ENCODE data around the gene OGFR. TPM values are rescaled to one million over a fixed set of nuclear protein-coding genes. Genes with fewer than 3 reads are reported as not detected.

Gene OGFR
- total RNA-seq, 1 experiment from 2014 or later: 84.7 TPM

DNA sequence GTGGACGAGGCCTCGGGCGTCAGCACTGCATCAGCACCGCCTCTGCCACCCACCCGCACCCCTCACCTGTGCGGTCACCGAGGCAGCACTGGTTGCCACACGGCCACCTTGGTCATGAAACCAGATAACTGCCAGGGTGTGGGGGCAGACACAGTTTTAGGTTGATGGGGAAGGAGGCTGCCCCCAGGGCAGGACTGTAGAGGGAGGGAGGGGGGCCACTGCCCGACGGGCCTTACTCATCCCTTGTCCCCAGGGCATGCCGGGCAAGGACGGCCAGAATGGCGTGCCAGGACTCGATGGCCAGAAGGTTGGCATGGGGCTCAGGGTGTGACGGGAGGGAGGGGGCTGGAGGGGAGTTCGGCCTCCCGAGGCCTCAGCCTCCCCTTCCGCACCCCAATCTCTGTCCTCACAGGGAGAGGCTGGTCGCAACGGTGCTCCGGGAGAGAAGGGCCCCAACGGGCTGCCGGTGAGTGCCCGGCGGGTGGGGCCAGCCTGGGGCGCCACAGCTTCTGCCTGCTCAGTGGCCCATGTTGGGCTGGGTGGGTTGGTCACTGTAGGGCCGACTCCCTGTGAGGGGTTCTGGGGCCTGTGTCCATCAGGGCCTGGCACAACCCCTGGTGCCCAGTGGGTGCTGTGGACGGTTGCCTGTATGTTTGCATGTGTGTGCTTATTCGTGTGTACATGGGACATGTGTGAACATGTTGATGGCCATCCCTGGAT is 24.0 kb downstream of the OGFR start:
- no peak for DNase-seq
- BruUV-seq (replicated peaks): no TSS peak
- H3K4me1 Mint-ChIP-seq (ENCODE audit: low read depth, unreplicated experiment): peaks cover 11% of the 10 kb centered on the region
- H3K4me3 Mint-ChIP-seq (ENCODE audit: unreplicated experiment): no peak overlapping the region
- CTCF ChIA-PET: no interaction called here
- intact Hi-C loops (cut with micrococcal nuclease; ENCODE audit: unreplicated experiment): no loop called here
- H3K27me3 Mint-ChIP-seq (ENCODE audit: insufficient read depth, unreplicated experiment): no peaks in the 10 kb centered on the region
- H3K36me3 ChIP-seq (ENCODE audit: control insufficient read depth, insufficient read depth, low read length): no peaks in the 10 kb centered on the region
- POLR2A ChIA-PET: no interaction called here
- H3K4me3 ChIP-seq (ENCODE audit: low read depth, low read length): no peak overlapping the region
- H3K36me3 Mint-ChIP-seq (ENCODE audit: insufficient read depth, unreplicated experiment): no peaks in the 10 kb centered on the region
- no peak overlapping the region for H3K27ac Mint-ChIP-seq (ENCODE audit: unreplicated experiment)
- TF ChIP-seq, protein P1, sequence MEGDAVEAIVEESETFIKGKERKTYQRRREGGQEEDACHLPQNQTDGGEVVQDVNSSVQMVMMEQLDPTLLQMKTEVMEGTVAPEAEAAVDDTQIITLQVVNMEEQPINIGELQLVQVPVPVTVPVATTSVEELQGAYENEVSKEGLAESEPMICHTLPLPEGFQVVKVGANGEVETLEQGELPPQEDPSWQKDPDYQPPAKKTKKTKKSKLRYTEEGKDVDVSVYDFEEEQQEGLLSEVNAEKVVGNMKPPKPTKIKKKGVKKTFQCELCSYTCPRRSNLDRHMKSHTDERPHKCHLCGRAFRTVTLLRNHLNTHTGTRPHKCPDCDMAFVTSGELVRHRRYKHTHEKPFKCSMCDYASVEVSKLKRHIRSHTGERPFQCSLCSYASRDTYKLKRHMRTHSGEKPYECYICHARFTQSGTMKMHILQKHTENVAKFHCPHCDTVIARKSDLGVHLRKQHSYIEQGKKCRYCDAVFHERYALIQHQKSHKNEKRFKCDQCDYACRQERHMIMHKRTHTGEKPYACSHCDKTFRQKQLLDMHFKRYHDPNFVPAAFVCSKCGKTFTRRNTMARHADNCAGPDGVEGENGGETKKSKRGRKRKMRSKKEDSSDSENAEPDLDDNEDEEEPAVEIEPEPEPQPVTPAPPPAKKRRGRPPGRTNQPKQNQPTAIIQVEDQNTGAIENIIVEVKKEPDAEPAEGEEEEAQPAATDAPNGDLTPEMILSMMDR (IDR thresholded peaks at IDR 0.05; ENCODE audit: insufficient read depth in 1 of 2, low read depth in 1 of 2, low read length in 1 of 2, severe bottlenecking in 1 of 2, unreplicated experiment in 1 of 2): no peak
- no peaks in the 10 kb centered on the region for H3K27me3 ChIP-seq (replicated peaks; ENCODE audit: control insufficient read depth, insufficient read depth, low read length)
- H3K9me3 ChIP-seq: no peaks in the 10 kb centered on the region
- peaks cover 9% of the 10 kb centered on the region for H3K4me1 ChIP-seq
- no peaks in the 10 kb centered on the region for H3K9me3 Mint-ChIP-seq (ENCODE audit: unreplicated experiment)

DNA sequence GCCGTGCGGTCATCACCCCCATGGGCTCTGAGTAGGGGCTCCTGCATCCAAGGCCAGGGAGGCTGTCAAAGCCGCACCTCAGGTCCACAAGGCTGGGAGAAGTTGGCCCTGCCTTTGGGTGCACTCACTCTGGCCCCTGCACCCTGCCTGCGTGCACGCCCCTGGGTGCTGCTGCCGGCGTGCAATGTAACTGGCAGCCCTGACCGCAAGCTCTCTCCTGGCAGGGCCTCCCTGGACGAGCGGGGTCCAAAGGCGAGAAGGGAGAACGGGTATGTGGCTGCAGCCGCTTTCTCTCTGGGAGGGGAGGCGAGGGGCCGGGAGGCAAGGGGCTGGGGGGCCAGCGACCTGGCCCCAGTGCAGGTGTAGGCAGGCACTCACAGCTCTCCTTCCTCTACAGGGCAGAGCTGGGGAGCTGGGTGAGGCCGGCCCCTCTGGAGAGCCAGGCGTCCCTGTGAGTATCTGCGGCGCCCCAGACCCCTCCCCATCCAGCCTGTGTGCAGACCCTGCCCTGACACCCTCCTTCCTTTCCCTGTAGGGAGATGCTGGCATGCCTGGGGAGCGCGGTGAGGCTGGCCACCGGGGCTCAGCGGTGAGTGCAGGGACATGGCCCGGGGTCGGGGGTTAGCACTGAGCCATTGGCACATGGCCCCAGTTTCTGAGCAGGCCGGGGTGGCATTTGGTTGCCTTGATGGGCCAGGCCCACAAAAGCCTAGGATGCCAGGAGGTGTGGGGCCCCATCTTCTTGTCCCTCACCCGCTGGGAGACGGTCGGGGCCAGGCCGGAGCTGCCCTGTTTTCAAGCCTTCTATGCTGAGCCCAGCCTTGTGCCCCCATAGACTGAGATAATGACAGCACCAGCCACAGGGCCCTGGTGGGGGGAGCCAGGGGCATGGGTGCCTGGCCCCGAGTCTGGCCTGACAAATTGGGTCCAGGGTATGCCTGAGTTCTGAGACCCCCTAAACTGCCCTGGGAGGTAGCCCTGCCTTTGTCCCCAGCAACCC is 24.9 kb downstream of the OGFR start:
- Histone ChIP-seq H3K4me1 (peaks cover 6% of the 10 kb centered on the region), H3K4me3 (ENCODE audit: low read depth, low read length) (no peak overlapping the region)
- no peaks in the 10 kb centered on the region for H3K27me3 Mint-ChIP-seq (ENCODE audit: insufficient read depth, unreplicated experiment)

DNA sequence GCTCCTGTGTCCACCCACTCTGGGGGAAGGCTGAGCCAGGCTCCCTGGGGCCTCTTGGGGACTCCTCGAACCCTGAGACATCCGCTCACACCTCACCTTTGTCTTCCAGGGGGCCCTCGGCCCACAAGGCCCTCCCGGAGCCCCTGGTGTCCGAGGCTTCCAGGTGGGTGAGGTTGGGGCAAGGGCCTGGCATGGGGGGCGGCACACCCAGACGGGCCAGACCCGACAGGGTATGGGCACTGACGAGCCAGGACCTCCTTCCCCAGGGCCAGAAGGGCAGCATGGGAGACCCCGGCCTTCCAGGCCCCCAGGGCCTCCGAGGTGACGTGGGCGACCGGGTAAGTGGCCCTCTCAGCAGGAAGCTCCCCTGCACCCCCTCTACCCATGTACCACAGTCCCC is 25.6 kb downstream of the OGFR start:
- Mint-ChIP-seq H3K4me3 (ENCODE audit: unreplicated experiment) (no peak overlapping the region), H3K9me3 (ENCODE audit: unreplicated experiment) (no peaks in the 10 kb centered on the region), H3K4me1 (ENCODE audit: low read depth, unreplicated experiment) (peaks cover 11% of the 10 kb centered on the region), H3K27me3 (ENCODE audit: insufficient read depth, unreplicated experiment) (no peaks in the 10 kb centered on the region), H3K36me3 (ENCODE audit: insufficient read depth, unreplicated experiment) (no peaks in the 10 kb centered on the region), H3K27ac (ENCODE audit: unreplicated experiment) (no peak overlapping the region)
- intact Hi-C loops (cut with micrococcal nuclease; ENCODE audit: unreplicated experiment): no loop called here
- TF ChIP-seq, protein P1 (IDR thresholded peaks at IDR 0.05; ENCODE audit: insufficient read depth in 1 of 2, low read depth in 1 of 2, low read length in 1 of 2, severe bottlenecking in 1 of 2, unreplicated experiment in 1 of 2): no peak
- Histone ChIP-seq H3K9me3 (no peaks in the 10 kb centered on the region), H3K4me1 (peaks cover 4% of the 10 kb centered on the region; the same call in 1 of the 2 replicates), H3K36me3 (ENCODE audit: control insufficient read depth, insufficient read depth, low read length) (no peaks in the 10 kb centered on the region), H3K27me3 (replicated peaks; ENCODE audit: control insufficient read depth, insufficient read depth, low read length) (no peaks in the 10 kb centered on the region), H3K4me3 (ENCODE audit: low read depth, low read length) (no peak overlapping the region)
- no peak for DNase-seq
- CTCF ChIA-PET: no interaction called here
- POLR2A ChIA-PET: no interaction called here
- no TSS peak for BruUV-seq (replicated peaks)

More for the DNA sequence above, 24.9 kb downstream of the OGFR start:
- no peak for DNase-seq
- intact Hi-C loops (cut with micrococcal nuclease; ENCODE audit: unreplicated experiment): no loop called here
- H3K27me3 ChIP-seq (replicated peaks; ENCODE audit: control insufficient read depth, insufficient read depth, low read length): no peaks in the 10 kb centered on the region
- no TSS peak for BruUV-seq (replicated peaks)
- ChIA-PET CTCF (no interaction called here), POLR2A (no interaction called here)
- Mint-ChIP-seq H3K4me1 (ENCODE audit: low read depth, unreplicated experiment) (peaks cover 11% of the 10 kb centered on the region), H3K27ac (ENCODE audit: unreplicated experiment) (no peak overlapping the region), H3K36me3 (ENCODE audit: insufficient read depth, unreplicated experiment) (no peaks in the 10 kb centered on the region), H3K9me3 (ENCODE audit: unreplicated experiment) (no peaks in the 10 kb centered on the region), H3K4me3 (ENCODE audit: unreplicated experiment) (no peak overlapping the region)
- TF ChIP-seq, protein P1 (IDR thresholded peaks at IDR 0.05; ENCODE audit: insufficient read depth in 1 of 2, low read depth in 1 of 2, low read length in 1 of 2, severe bottlenecking in 1 of 2, unreplicated experiment in 1 of 2): no peak
- H3K36me3 ChIP-seq (ENCODE audit: control insufficient read depth, insufficient read depth, low read length): no peaks in the 10 kb centered on the region
- H3K9me3 ChIP-seq: no peaks in the 10 kb centered on the region

Data from Caco-2 (cell line).